ENCODE data around the gene RHOT2.
"Not testable (repeated sequence)": the region's sequence is repeated elsewhere in the genome, so short reads cannot be mapped to it uniquely, and the experiment has no call there.

Gene RHOT2

DNA sequence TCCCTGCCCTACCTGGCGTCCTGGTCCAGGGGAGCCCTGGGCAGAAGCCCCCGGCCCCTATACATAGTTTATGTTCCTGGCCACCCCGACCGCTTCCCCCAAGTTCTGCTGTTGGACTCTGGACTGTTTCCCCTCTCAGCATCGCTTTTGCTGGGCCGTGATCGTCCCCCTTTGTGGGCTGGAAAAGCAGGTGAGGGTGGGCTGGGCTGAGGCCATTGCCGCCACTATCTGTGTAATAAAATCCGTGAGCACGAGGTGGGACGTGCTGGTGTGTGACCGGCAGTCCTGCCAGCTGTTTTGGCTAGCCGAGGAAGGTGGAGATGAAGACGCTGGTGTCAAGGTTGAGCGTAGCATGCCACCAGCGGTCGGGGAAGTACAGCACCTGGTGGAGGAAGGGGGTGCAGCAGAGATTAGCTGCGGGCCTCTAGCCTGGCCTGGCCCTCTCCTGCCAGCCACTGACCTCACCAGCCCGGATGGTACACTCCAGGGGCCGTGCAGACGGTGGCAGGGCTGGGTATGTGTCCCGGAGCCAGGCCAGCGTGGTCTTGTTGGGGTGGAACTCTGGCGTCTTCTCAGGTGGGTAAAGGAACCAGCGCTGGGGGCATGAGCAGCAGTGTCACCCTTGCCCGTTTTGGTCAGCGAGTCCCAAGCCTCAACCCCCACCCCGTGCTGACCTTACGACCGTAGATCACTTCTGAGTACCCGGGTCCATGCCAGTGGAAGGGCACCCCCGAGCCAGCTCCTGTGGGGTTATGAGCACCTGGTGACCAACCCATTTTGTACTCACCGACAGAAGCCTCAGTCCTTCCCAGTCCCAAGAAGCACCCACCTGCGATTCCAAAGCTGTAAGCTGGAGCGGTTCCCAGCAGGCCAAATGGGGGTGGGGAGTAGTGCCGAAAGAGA is 14.8 kb downstream of the RHOT2 start:
- DNase-seq: no peak

DNA sequence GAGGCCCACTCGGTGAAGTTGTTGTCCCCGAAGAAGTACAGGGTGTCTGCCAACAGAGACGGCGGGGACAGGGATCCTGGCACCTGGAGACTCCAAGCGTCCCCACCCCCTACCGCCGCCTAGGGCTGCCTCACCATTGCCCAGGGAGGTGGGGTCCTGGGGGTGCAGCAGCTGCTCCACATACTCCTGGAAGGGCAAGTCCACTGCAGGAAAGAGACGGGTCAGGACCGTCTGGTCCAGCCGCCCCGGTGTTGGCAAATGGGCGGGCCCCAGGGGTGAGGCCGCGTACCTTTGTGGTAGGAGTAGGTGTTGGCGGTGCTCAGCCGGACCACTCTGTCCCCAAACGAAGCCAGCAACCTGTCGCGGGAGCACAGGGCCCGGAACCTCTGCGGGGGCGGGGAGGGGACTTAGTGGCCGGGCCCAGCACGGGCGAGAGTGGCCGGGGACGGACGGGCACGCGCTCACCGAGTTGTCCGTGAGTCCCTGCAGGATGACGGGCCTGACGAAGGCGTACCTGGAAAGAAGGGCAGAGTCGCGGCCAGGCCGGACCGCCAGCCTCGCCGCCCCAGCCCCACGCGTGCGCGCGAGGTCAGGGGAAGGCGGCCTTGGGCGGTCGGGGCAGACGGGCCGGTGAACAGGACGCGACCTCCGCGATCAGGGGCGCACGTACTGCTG is 15.6 kb downstream of the RHOT2 start:
- DNase-seq: no peak

DNA sequence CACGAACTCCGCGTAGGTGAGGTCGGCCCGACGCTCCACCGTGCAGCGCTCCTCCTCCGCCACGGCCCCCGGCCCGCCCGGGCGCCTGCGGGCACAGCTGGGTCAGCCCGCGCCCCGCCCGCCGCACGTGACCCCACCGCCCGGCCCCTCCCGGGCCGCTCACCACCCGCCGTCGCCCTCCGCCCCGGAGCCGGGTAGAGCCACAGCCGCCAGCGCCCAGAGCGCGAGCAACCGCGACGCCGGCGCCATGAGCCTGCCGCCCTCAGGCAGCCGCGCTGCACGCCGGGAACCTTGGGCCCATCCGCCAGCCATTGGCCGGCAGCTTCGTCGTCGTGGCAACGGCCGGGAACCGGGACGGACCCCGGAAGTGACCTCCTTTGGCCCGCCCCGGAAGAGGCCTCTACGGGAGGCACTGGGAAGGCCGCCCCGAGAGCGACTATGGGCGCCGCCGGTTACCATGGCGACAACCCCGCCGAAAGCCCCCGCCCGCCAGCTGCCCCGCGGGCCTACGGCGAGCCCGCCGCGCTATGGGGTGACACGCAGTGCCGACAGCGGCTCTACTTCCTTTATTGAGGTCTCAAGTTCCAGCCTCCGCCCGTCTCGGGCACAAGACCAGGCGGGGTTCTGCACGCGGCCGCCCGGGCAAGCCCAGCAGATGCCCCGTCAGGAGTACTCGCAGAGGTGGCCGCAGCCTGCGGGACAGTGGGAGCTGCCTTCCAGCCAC is 16.3 kb downstream of the RHOT2 start, which contains the start of gene JMJD8:
TSS of gene JMJD8 (minus strand) at position 264 of the 724 bp plus-strand sequence. CDS start at position 249, 15 bp downstream.
- peak; percentile 97 for DNase-seq

DNA sequence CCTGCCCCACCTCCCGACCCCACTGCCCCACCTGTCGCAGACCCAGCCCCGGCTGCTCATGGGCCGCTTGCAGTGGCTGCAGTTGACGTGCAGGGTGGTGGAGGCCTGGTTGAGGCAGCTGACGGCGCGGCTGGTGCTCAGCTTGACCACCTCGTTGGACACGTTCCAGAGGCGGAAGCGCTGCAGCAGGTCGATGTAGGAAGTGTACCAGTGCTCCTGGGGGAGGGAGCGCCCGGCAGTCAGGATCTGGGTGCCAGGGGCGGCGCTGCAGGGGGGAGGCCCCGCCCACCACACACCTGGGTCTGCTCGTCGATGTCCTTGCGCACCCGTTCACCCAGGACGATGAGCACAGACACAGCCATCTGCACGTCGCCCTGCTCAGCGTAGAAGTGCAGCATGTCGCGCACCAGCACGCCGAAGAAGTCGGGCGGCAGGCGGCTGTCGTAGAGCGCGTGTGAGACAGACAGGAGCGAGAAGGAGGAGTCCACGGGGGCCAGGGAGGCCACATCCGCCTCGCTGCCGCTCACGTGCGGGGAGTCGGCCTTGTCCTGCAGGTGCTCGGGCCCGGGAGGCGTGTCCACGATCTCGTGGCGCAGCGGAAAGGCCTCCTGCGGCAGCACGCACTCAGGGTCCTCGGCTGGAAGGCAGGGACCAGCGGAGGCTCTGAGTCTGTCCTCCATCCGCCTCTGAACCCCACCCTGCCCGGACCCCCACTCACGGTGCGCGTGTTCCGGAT is 17.2 kb downstream of the RHOT2 start:
- no peak for DNase-seq

DNA sequence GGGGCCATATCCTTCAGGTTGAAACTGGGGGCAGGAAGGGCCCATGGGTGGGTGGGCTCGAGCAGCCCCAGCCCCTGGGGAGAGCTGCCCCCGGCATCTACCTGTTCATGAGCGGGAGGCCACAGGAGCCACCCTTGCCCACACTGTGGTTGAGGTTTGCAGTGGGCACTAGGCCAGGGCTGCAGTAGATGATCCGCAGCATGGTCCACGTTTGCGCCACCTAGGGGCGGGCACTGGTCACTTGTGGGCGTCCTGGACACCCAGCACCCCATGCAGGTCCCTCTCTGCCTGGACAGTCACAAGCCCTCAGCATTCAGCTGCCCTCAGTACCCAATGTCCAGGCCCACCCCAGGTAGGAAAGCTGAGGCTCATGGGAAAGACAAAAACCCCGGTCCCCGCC is 18.0 kb downstream of the RHOT2 start:
- DNase-seq: no peak

DNA sequence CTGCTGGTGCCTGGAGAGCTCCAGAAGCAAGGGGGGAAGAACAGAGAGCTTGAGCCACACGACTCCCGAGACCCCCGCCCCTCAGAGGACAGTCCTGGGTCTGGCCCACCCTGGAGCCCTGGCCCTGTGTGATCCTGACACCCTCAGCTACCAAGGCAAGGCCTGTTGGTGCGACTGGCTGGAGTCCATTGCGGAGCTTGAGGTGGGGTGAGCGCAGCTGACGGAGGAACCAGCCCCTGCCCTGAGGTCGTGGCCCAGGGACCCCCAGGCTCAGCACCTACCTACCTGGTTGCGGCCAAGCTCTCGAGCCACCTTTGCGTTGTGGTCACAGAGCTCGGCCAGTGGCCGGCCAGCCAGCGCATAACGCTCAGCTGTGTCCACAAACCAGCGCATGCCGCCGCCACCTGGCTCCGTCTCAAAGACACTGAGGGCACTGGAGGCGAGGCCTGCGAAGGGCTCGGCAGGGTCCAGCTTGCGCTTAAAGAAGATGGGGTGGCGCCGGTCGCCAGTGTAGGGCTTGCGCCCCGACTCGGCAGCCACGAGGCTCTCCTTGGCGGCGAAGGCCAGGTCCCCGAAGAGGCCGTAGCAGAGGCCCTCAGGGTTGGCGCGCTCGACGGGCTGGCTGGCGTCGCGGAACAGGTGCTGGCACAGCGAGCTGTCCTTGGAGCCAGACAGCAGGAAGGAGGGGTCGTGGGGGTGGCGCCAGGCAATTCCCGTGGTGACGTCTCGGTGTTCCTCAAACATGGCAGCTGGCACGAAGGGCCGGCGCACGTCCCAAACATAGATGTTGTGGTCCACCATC is 18.7 kb downstream of the RHOT2 start:
- no peak for DNase-seq

DNA sequence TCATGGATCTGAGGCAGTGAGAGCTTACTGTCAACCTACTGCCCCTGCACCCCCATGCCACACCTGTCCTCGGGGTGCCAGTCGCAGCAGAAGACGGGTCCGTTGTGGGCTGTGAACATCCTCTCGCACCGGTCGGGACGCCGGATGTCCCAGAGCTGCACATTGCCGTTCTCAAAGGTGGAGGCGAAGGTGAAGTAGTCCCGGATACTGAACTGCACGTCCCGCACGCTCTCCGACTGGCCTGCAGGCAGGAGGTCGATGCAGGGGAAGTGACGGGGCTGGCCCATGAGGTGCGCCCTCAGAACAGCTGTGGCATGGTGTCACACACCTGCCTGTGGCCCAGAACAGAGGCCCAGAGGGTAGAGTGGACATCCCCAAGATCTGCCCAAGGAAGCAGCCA is 19.6 kb downstream of the RHOT2 start:
- DNase-seq: no peak

DNA sequence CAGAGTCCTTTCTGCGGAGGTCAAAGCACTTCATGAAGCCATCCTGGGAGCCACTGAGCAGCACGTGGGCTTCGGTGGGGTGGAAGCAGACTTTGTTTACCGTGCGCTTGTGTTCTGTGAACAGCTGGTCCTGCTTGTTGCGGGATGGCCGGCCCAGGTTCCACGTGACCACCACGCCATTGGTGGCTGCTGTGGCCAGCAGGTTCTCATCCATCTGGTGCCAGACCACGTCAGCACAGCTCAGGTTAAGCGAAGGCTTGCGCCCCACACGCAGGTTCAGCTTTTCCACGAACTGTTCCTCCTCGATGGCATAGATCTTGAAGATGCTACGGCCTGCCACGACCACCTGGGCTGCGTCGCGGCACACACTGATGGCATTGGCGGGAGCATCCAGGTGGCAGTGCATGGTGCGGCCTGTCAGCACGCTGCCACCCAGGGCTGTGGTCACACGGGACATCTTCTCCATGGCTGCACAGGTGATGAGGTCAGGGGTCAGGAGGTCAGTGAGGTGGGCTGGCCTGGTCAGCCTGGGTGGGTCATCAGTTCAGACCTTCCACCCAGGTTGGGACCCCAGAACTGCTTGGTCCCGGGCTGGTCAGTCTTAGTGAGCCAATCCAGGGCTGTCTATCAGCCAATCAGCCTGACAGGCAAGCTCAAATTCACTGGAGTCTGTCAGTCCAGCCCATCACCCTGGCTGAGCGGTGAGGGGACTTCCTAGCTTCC is 21.4 kb downstream of the RHOT2 start:
- DNase-seq: no peak

DNA sequence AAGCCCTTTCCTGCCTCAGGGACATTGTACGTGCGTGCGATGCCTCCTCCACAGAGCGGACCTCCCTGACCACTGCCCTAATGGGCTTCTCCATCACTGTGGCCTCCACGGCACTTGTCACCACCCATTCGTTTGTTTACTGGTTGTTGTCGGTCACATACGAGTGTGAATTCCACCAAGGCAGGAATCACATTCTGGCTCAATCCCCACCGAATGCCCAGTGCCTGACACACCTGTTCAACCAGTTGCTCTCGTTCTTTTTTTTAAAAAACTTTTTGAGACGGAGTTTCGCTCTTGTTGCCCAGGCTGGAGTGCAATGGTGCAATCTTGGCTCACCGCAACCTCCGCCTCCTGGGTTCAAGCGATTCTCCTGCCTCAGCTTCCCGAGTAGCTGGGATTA is 23.3 kb downstream of the RHOT2 start:
- DNase-seq: not testable (repeated sequence)

DNA sequence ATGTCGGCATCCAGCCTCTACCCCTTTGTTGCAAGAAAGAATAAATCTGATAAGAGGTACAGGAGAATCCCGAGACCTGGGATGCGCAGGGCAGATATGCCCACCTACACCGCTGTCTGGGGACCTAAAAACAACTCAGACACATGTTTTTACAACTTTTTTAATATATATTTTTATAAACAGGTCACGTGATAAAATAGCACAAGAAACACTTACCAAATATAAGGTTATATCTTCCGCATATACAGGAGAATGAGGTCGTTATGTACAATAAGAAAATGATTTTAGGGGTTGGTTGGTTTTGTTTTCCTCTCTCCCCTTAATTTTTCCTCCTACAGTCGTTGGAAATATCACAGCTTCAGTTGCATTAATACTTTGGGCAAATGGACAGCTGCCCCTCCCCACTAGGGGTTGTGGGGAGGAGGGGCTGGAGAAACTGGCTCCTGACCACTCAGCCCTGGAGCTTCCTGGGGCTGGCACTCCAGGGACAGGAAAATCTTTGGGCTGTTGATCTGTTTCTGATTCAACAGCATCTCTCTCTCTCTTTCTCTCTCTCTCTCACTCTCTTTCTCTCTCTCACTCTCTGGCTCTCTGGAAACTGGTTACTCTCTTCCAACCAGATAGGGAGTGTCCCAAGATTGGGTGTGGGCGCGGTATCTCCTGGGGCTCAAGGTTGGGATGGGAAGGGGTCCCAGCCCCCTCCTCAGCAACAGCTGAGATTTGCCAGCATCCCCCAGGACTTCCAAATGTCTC is 24.6 kb downstream of the RHOT2 start:
- DNase-seq: no peak

DNA sequence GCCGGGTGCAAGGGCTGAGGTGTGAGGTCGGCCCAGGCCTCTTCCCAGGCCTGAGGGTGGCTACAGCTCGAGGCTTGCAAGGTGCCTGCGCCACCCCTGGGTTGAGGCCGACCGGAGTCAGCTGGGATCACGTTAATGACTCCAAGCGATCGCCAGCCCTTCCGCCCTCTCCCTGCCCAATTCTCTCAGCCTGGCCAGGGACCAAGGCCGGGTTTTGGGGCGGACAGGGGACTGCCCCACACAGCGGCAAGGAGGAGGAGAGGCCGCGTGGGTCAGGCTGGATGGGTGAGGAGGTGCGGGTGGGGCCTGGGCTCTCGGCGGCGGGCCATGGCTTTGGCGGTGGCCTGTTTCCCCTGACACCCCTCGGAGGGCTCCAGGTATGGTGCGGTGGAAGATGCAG is 25.4 kb downstream of the RHOT2 start:
- DNase-seq: no peak

DNA sequence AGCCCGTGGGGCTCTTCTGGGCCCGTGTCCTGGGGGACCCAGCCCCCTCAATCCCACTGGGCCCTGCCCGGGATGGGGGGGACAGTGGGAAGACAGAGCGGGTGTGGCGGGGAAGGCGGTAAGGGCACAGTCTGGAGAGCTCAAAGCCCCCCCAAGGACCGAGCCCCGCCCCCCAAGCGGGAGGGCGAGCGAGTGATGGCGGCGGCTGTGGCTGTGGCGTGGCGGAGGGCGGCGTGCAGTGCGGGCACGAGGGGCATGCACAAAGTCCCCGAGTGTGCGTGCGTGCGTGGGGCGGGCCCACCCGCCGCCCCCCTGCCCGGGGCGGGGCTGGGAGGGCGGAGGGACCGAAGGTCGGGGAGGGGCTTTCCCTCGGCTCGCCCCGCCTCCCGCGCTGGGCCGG is 25.8 kb downstream of the RHOT2 start:
- no peak for DNase-seq

DNA sequence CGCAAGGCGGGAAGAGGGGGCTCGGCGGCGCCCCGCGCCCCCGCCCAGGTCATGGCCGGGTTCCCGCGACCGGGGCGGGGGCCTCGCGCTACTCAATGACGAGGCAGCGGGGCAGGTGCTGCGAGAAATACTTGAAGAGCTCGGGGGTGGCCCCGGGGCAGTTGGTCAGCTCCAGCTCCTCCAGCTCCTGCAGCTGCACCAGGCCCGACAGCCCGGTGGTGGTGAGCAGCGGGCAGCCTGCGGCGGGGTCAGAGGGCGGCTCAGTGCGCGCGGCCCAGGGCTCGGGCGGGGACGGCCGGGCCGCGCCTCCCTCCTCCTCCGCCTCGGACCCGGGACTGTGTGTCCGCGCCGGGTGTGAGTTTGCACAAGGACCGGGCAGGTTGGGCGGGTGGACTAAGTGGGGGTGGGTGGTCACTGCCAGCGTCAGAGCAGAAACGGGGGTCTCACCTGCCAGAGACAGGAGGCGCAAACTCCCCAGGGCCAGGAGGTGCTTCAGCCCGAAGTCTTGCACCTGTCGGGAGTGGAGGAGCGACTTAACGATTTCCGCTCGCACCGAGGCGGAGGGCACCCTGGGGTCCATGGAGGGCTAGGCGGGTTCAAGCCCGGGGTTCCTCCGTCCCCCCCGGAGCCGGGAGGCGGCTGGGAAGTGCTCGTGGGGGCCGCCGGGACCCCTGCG is 26.4 kb downstream of the RHOT2 start:
- DNase-seq: no peak

DNA sequence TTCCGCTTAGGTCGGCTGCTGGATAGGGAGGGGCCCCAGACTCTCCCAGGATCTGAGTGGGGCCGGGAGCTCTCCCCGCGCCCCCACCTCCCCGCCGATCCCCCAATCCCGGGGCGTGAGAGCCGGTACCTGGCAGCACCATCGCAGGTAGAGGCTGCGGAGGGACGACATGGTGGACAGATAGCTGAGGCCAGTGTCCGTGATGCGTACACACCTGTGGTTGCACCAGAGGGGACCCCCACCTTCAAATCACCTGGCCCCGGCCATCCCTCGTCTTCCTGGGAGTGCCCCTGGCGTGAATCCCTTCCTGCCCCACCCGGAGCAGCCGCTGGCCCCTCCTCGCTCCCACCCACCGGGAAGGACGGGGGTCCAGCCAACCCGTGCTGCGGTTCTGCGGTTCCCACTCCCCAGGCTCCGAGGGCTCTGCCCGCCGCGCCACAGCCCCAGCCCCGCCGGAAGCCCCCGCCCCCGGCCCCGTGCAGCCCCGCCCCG is 27.0 kb downstream of the RHOT2 start:
- DNase-seq: no peak

DNA sequence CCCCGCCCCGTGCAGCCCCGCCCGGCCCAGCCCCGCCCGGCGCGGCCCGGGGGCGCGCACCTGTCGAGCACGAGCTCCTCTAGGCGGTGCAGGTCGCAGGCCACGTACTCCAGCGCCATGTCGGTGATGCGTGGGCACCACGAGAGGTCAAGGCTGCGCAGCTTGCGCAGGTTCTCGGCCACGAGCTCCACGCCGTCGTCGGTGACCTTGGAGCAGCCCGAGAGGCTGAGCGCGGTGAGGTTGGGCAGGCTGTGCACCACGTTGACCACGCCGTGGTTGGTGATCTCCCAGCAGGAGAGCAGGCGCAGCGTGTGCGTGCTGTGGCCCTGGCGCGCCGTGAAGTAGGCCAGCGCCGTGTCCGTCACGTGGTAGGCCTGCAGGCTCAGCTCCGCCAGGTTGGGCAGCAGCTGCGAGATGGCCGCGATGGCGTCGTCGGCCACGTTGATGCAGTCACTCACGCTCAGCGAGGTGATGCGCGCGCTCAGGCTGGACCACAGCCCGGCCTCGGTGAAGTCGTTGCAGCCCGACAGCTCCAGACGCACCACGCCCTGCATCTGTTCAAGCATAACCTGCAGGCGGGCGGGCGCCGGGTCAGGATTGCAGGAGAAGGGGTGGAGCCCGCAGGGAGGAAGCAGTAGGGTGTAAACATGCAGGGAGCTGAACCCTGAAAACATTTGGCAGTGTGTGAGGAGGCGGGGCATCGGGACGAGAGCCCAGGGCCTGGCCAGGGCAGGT is 27.6 kb downstream of the RHOT2 start:
- peak; percentile 74 for DNase-seq

DNA sequence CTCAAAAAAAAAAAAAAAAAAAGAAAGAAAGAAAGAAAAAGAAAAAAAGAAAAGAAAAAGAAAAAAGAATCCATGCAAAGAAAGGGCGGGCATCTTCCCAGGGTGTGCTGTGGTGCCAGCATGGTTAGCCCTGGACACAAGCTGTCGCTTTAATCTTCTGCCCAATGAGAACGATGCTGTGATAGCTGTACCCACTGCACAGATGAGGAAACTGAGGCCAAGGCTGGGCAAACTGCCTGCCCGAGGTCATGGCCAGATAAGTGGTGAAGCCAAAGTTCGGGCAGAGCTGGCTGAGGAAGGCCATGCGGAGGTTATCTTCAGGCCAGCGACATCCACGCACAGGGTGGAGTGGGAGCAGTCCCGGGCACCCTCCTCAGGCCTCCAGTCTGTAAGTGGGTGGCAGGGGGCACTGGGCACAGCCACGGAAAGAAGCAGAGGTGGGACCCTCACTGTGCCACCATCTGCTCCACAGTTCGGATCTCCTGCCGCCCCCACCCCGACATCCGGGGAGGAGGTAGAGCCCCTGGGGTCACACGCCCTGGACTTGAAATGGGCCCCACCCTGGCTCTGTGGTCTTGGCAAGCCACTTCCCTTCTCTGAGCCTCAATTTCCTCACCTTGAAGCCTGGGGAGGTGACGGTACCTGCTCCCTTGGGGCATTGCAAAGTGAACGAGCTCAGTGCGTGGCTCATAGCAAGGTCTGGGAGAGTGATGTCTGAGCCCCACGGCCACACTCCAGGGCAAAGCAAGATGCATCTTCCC is 31.2 kb downstream of the RHOT2 start:
- no peak for DNase-seq

DNA sequence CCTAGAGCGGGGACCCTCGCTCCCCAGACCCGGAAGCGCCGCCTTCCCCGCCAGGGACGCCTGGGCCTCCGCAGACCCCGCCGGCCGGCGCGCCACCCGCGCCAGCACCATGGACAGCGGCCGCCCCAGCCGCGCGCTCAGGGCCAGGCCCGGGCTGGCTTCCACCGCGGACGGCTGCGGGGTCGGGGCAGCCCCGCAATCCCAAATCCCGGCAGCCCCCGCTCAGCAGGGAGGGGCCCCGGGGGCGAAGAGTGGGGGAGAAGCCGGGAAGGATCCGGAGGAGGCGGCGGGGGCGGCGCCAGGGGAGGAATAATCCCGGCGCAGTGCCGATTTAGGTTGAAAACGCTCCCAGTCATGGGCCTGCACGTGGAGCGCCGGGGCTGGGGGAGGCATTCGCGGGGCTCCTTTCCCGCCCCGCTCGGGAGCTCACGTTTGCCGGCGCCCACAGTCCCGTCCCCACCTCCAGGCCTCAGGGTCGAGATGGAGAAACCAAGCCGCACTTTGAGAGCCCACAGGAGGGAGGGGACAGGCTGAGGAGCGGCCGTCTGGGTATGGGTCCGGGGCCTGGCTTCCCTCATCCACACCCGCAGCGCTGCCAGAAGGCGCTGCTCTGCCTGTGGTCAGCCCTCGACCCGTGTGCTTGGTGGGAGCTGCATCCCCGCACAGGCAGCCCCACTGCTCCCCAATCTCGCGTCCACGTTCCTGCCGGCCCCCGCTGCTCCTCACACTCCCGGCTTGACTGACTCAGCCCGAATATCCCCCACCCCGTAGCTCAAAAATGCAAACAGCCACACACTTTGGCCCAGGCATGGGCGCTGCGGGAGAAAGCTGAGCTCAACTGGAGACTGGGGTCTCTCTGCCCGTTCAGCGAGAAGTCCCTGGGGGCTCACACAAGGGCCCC is 33.0 kb downstream of the RHOT2 start:
- DNase-seq: no peak
